A673 (cell line): ENCODE data around the gene ADCY3. TPM values are rescaled to one million over a fixed set of nuclear protein-coding genes. Genes with fewer than 3 reads are reported as not detected.

ENCODE experiments used
- BruUV-seq: library from RNA; stranded (reverse); fragments of 400-500 nt; replicated peaks from 2 replicates; lab custom pipeline; 2021; lab: Mats Ljungman, UMichigan
- CTCF ChIA-PET: fragments of 300-600 bp; sonication (Branson Sonifier 250); formaldehyde crosslinking; loops from one replicate; lab custom pipeline; 2022; ENCODE audit warnings: antibody characterized with exemption; lab: Charles Lee
- POLR2A ChIA-PET: fragments of 300-600 bp; sonication (Branson Sonifier 250); formaldehyde crosslinking; loops from one replicate; lab custom pipeline; 2022; ENCODE audit warnings: antibody characterized with exemption; ENCODE audit not compliant: low non-redundant PET; lab: Charles Lee
- DNase-seq: peaks from one replicate; pipeline ENCODE4 v3.0.0-alpha.2; 2015; ENCODE audit warnings: low spot score
- H3K27ac ChIP-seq: fragments of 200-600 bp; sonication (generic); 2 replicates; pipeline ENCODE4 v1.5.1; 2016; ENCODE audit warnings: mixed run types, low read depth, mild to moderate bottlenecking, mixed read lengths, antibody characterized with exemption, low read length; ENCODE audit not compliant: poor library complexity, severe bottlenecking
- H3K27me3 ChIP-seq: fragments of 200-600 bp; sonication (generic); replicated peaks from 2 replicates; pipeline ENCODE4 v1.6.1; 2017; ENCODE audit warnings: mixed run types, low read depth, mild to moderate bottlenecking, mixed read lengths, antibody characterized with exemption, low read length; ENCODE audit not compliant: insufficient read depth, poor library complexity
- H3K36me3 ChIP-seq: fragments of 200-600 bp; sonication (generic); 2 replicates; pipeline ENCODE4 v1.6.1; 2016; ENCODE audit warnings: mixed run types, mild to moderate bottlenecking, mixed read lengths, antibody characterized with exemption, low read length; ENCODE audit not compliant: insufficient read depth, poor library complexity, severe bottlenecking
- H3K4me1 ChIP-seq: fragments of 200-600 bp; sonication (generic); 2 replicates; pipeline ENCODE4 v1.6.1; 2017; ENCODE audit warnings: mixed run types, mild to moderate bottlenecking, mixed read lengths, antibody characterized with exemption, low read length; ENCODE audit not compliant: insufficient read depth, poor library complexity, severe bottlenecking
- H3K4me3 ChIP-seq: fragments of 200-600 bp; sonication (generic); 2 replicates; pipeline ENCODE4 v1.5.1; 2016; ENCODE audit warnings: low read depth, mixed run types, mild to moderate bottlenecking, mixed read lengths, low read length; ENCODE audit not compliant: poor library complexity, severe bottlenecking
- H3K9me3 ChIP-seq: fragments of 200-600 bp; sonication (generic); 2 replicates; pipeline ENCODE4 v1.6.1; 2016; ENCODE audit warnings: mixed run types, low read depth, mild to moderate bottlenecking, mixed read lengths, antibody characterized with exemption, low read length; ENCODE audit not compliant: poor library complexity, severe bottlenecking
- CTCF ChIP-seq: fragments of 300-800, 200-600 bp; sonication (generic); conservative IDR thresholded peaks from 2 replicates; pipeline ENCODE4 v1.5.1; 2017; ENCODE audit warnings: low read depth, mild to moderate bottlenecking, antibody characterized with exemption, low read length, moderate library complexity, mixed read lengths
- EZH2 ChIP-seq: fragments of 200-600 bp; sonication (generic); IDR thresholded peaks from 2 replicates; pipeline ENCODE4 v1.6.1; 2017; ENCODE audit warnings: borderline replicate concordance, low read depth, mild to moderate bottlenecking, mixed read lengths, antibody characterized with exemption, low read length; ENCODE audit not compliant: poor library complexity, severe bottlenecking
- intact Hi-C: fragments of 100-400 bp; cut with micrococcal nuclease; formaldehyde crosslinking; loops from one replicate; pipeline ENCODE4 v1.10.0; 2022; ENCODE audit not compliant: unreplicated experiment
- total RNA-seq: library from RNA; stranded (reverse); gene quantifications from 2 replicates; pipeline ENCODE4 v1.2.3, GENCODE V29; 2021

The ADCY3 gene
- total RNA-seq, 1 experiment from 2014 or later, result 42.2 TPM

- Histone ChIP-seq H3K27me3 (no peaks in the 10 kb centered on the region), H3K9me3 (no peaks in the 10 kb centered on the region), H3K27ac (no peak overlapping the region), H3K4me3 (no peak overlapping the region), H3K36me3 (no peaks in the 10 kb centered on the region), H3K4me1 (no peaks in the 10 kb centered on the region)
- POLR2A ChIA-PET, result no interaction called here
- no peak for TF ChIP-seq CTCF
- no peak for TF ChIP-seq EZH2
- DNase-seq, result no peak
- intact Hi-C loops, result no loop called here
- BruUV-seq, result no TSS peak
- CTCF ChIA-PET, result interaction anchor here (0.6 kb wide), 1 partner anchor 332 kb away, joined by 5 read pairs; no protein-coding TSS in a partner anchor
Observed at GRCh38 chr2:24878341-24878740, 41.7 kb downstream of the ADCY3 start.

GRCh38 chr2:24877646-24878045 lies 42.4 kb downstream of the ADCY3 start:
- BruUV-seq, result no TSS peak
- intact Hi-C loops, result no loop called here

GRCh38 chr2:24877067-24877466 lies 43.0 kb downstream of the ADCY3 start:
- Histone ChIP-seq H3K4me3 (no peak overlapping the region), H3K27me3 (no peaks in the 10 kb centered on the region), H3K9me3 (no peaks in the 10 kb centered on the region), H3K36me3 (no peaks in the 10 kb centered on the region), H3K4me1 (no peaks in the 10 kb centered on the region), H3K27ac (no peak overlapping the region)
- DNase-seq, result no peak
- BruUV-seq, result no TSS peak
- intact Hi-C loops, result no loop called here
- POLR2A ChIA-PET, result no interaction called here
- CTCF ChIA-PET, result no interaction called here
- TF ChIP-seq CTCF (no peak), EZH2 (no peak)

More at GRCh38 chr2:24877646-24878045, 42.4 kb downstream of the ADCY3 start:
- Histone ChIP-seq H3K9me3 (no peaks in the 10 kb centered on the region), H3K4me3 (no peak overlapping the region), H3K27me3 (no peaks in the 10 kb centered on the region), H3K4me1 (no peaks in the 10 kb centered on the region), H3K27ac (no peak overlapping the region), H3K36me3 (no peaks in the 10 kb centered on the region)
- DNase-seq, result no peak
- CTCF ChIA-PET, result interaction anchor here (0.6 kb wide), 1 partner anchor 331 kb away, joined by 5 read pairs; no protein-coding TSS in a partner anchor
- no peak for TF ChIP-seq CTCF
- no peak for TF ChIP-seq EZH2
- POLR2A ChIA-PET, result no interaction called here
